ENCODE measurements around the gene SPATA31C1.

SPATA31C1 gene

GRCh38 chr9:87886210-87886932, 31.4 kb upstream of the SPATA31C1 start:
- in situ Hi-C loops (cut with MboI; ENCODE audit: low sequenced_read_pairs, unreplicated experiment) = no loop called here
- no peak for TF ChIP-seq CTCF (IDR thresholded peaks at IDR 0.05; ENCODE audit: borderline replicate concordance, control extremely low read depth, extremely low read depth, insufficient read depth, missing control alignments)
- DNase-seq (ENCODE audit: low spot score) = no peak

- no peak for TF ChIP-seq CTCF (IDR thresholded peaks at IDR 0.05; ENCODE audit: borderline replicate concordance, control extremely low read depth, extremely low read depth, insufficient read depth, missing control alignments)
- DNase-seq (ENCODE audit: low spot score) = no peak
- in situ Hi-C loops (cut with MboI; ENCODE audit: low sequenced_read_pairs, unreplicated experiment) = no loop called here
These were observed 30.7 kb upstream of the SPATA31C1 start for GRCh38 chr9:87886933-87887505.

GRCh38 chr9:87887661-87888480, 29.9 kb upstream of the SPATA31C1 start:
- TF ChIP-seq CTCF (IDR thresholded peaks at IDR 0.05; ENCODE audit: borderline replicate concordance, control extremely low read depth, extremely low read depth, insufficient read depth, missing control alignments) = no peak
- in situ Hi-C loops (cut with MboI; ENCODE audit: low sequenced_read_pairs, unreplicated experiment) = no loop called here
- DNase-seq (ENCODE audit: low spot score) = peak; percentile 11

- in situ Hi-C loops (cut with MboI; ENCODE audit: low sequenced_read_pairs, unreplicated experiment) = no loop called here
- DNase-seq (ENCODE audit: low spot score) = peak; percentile 23
- TF ChIP-seq CTCF (IDR thresholded peaks at IDR 0.05; ENCODE audit: borderline replicate concordance, control extremely low read depth, extremely low read depth, insufficient read depth, missing control alignments) = no peak
These were observed 29.3 kb upstream of the SPATA31C1 start for GRCh38 chr9:87888501-87888900.

- peak; percentile 23 for DNase-seq (ENCODE audit: low spot score)
- in situ Hi-C loops (cut with MboI; ENCODE audit: low sequenced_read_pairs, unreplicated experiment) = no loop called here
- no peak for TF ChIP-seq CTCF (IDR thresholded peaks at IDR 0.05; ENCODE audit: borderline replicate concordance, control extremely low read depth, extremely low read depth, insufficient read depth, missing control alignments)
These were observed 28.5 kb upstream of the SPATA31C1 start for GRCh38 chr9:87889065-87889881.

GRCh38 chr9:87889882-87890252, 27.9 kb upstream of the SPATA31C1 start:
- TF ChIP-seq CTCF (IDR thresholded peaks at IDR 0.05; ENCODE audit: borderline replicate concordance, control extremely low read depth, extremely low read depth, insufficient read depth, missing control alignments) = no peak
- in situ Hi-C loops (cut with MboI; ENCODE audit: low sequenced_read_pairs, unreplicated experiment) = no loop called here
- no peak for DNase-seq (ENCODE audit: low spot score)
